Psoas muscle (tissue), 8 donors: ENCODE measurements around the gene NSF. TPM values are rescaled to one million over a fixed set of nuclear protein-coding genes. Genes with fewer than 3 reads are reported as not detected.

Experiments
- ATAC-seq, 4 donors: fragments of 200-7000 bp; cut with Tn5 transposase; one replicate each; pipeline ENCODE4 v1.9.1; 2020; ENCODE audit warnings: moderate library complexity in 3 of 4, mild to moderate bottlenecking in 2 of 4
- DNase-seq, 2 donors: peaks; one replicate each; pipeline ENCODE4 v3.0.0-alpha.2; 2020
- H3K27ac ChIP-seq: fragments of 200-600 bp; one replicate; pipeline ENCODE4 v1.8.0; 2022
- H3K27me3 ChIP-seq, 3 donors: fragments of 200-600 bp in 1 of 3; one replicate each; pipeline versions ENCODE4 v1.6.1 to v1.8.0; 2013 to 2022; ENCODE audit warnings: low read length in 2 of 3, mild to moderate bottlenecking in 2 of 3, moderate library complexity in 1 of 3; ENCODE audit not compliant: insufficient read depth in 3 of 3
- H3K36me3 ChIP-seq, 2 donors: fragments of 200-600 bp in 1 of 2; one replicate each; pipeline versions ENCODE4 v1.6.1 to v1.8.0; 2013 to 2022; ENCODE audit warnings: low read depth in 1 of 2, mild to moderate bottlenecking in 1 of 2, moderate library complexity in 1 of 2; ENCODE audit not compliant: insufficient read depth in 1 of 2
- H3K4me1 ChIP-seq: fragments of 200-600 bp; one replicate; pipeline ENCODE4 v1.8.0; 2022
- H3K4me3 ChIP-seq: fragments of 200-600 bp; one replicate; pipeline ENCODE4 v1.8.0; 2022; ENCODE audit warnings: mild to moderate bottlenecking
- H3K9me3 ChIP-seq: fragments of 200-600 bp; one replicate; pipeline ENCODE4 v1.8.0; 2022
- CTCF ChIP-seq: fragments of 200-600 bp; IDR thresholded peaks from one replicate; pipeline ENCODE4 v1.8.0; 2022; ENCODE audit warnings: antibody characterized with exemption
- WGBS, 3 donors: extraction: QIAGEN DNeasy Blood & Tissue Kit; methylation state at CpG; one replicate each; pipeline versions ENCODE4 v1.1.6 to v1.1.7; 2013; 5-methylcytosine and 5-hydroxymethylcytosine counted together
- intact Hi-C, 2 donors: fragments of 100-400 bp; cut with DNase I; formaldehyde crosslinking; loops; one replicate each; pipeline versions ENCODE4 v1.11.0 to v1.14.2; 2022
- polyA plus RNA-seq, 3 donors: library from polyadenylated mRNA; stranded (reverse); fragments of 200-250 nt; gene quantifications; one replicate each; pipeline ENCODE4 v1.2.3, GENCODE V29; 2013
- total RNA-seq, 4 donors: library from RNA; stranded (reverse); fragmentation: NEBNext Ultra II Directional in 2 of 4; extraction: Animal tissue kit (Norgen Biotek cat#: 25700) in 2 of 4; gene quantifications; one replicate each; pipeline versions ENCODE4 v1.2.1 to v1.2.4, GENCODE V29; 2021 to 2023
- donor health status: healthy with polysubstance abuse.
- donor health status: DM: no; HTN: no; CAD: no; lungs with moderate emphysema.
- donor health status: Bipolar disorder and iron deficiency.
- donor health status: healthy.
- donor health status: DM: yes; HTN: yes; CAD: no.
- donor health status: DM: no; HTN: no; CAD: no.
- donor health status: DM: no; HTN: no; CAD: no.
- donor health status: DM: yes; HTN: yes; CAD: no.

NSF gene
- total and polyA plus RNA-seq, 7 donors: 19.3 to 103 (median 40.2) TPM

GRCh38 chr17:46717999-46718398, 127.5 kb downstream of the NSF start:
- Histone ChIP-seq H3K36me3 (peaks cover 0 to 74% of the 10 kb centered on the region in 2 donors), H3K4me1 (no peaks in the 10 kb centered on the region), H3K9me3 (no peaks in the 10 kb centered on the region), H3K27me3 (no peaks in the 10 kb centered on the region), H3K4me3 (no peak overlapping the region), H3K27ac (no peak overlapping the region)
- WGBS, 3 donors: 88 to 89% (median 89%) methylated on average over 4 of the region's 4 CpGs
- intact Hi-C loops: no loop called here
- no peak for TF ChIP-seq CTCF
- ATAC-seq (no peak), DNase-seq (no peak)

GRCh38 chr17:46719891-46720290, 129.4 kb downstream of the NSF start:
- 53 to 59% (median 58%) methylated on average over 3 of the region's 3 CpGs for WGBS, 3 donors
- no peak for TF ChIP-seq CTCF
- H3K27ac ChIP-seq: no peak overlapping the region
- no peak for DNase-seq
- intact Hi-C loops: loop anchor here in 1 of 2 donors (5.0 kb wide), 1 partner anchor 52 kb away; no protein-coding TSS in a partner anchor
- H3K36me3 ChIP-seq: peaks cover 0 to 68% of the 10 kb centered on the region in 2 donors
- no peaks in the 10 kb centered on the region for H3K9me3 ChIP-seq
- H3K4me3 ChIP-seq: no peak overlapping the region
- ATAC-seq: no peak
- H3K27me3 ChIP-seq: no peaks in the 10 kb centered on the region
- H3K4me1 ChIP-seq: no peaks in the 10 kb centered on the region

- Histone ChIP-seq H3K36me3 (peaks cover 0 to 68% of the 10 kb centered on the region in 2 donors), H3K9me3 (no peaks in the 10 kb centered on the region), H3K4me3 (no peak overlapping the region), H3K4me1 (no peaks in the 10 kb centered on the region), H3K27ac (no peak overlapping the region), H3K27me3 (no peaks in the 10 kb centered on the region)
- no peak for ATAC-seq
- intact Hi-C loops: loop anchor here in 1 of 2 donors (5.0 kb wide), 1 partner anchor 52 kb away; no protein-coding TSS in a partner anchor
- no peak for DNase-seq
- WGBS, 3 donors: 45 to 58% (median 57%) methylated on average over 5 of the region's 5 CpGs
- no peak for TF ChIP-seq CTCF
Observed at GRCh38 chr17:46720408-46720807, 129.9 kb downstream of the NSF start.

- Histone ChIP-seq H3K4me1 (no peaks in the 10 kb centered on the region), H3K9me3 (no peaks in the 10 kb centered on the region), H3K36me3 (peaks cover 0 to 71% of the 10 kb centered on the region in 2 donors), H3K27me3 (no peaks in the 10 kb centered on the region), H3K27ac (no peak overlapping the region), H3K4me3 (no peak overlapping the region)
- no peak for TF ChIP-seq CTCF
- no peak for DNase-seq
- 63 to 80% (median 69%) methylated on average over 7 of the region's 7 CpGs for WGBS, 3 donors
- intact Hi-C loops: loop anchor here in 1 of 2 donors (5.0 kb wide), 1 partner anchor 50 kb away; no protein-coding TSS in a partner anchor
- ATAC-seq: no peak
Observed at GRCh38 chr17:46722662-46723285, 132.3 kb downstream of the NSF start.

- H3K36me3 ChIP-seq: peaks cover 0 to 86% of the 10 kb centered on the region in 2 donors
Observed at GRCh38 chr17:46726206-46726605, 135.7 kb downstream of the NSF start.

More at GRCh38 chr17:46726206-46726605, 135.7 kb downstream of the NSF start:
- H3K27ac ChIP-seq: no peak overlapping the region
- H3K4me3 ChIP-seq: no peak overlapping the region
- intact Hi-C loops: no loop called here
- H3K4me1 ChIP-seq: no peaks in the 10 kb centered on the region
- H3K27me3 ChIP-seq: no peaks in the 10 kb centered on the region
- no peak for ATAC-seq
- DNase-seq: no peak
- H3K9me3 ChIP-seq: no peaks in the 10 kb centered on the region
- WGBS, 3 donors: 86 to 92% (median 88%) methylated on average over 3 of the region's 3 CpGs
- no peak for TF ChIP-seq CTCF
